ENCODE measurements around the gene ABCF2.

DNA sequence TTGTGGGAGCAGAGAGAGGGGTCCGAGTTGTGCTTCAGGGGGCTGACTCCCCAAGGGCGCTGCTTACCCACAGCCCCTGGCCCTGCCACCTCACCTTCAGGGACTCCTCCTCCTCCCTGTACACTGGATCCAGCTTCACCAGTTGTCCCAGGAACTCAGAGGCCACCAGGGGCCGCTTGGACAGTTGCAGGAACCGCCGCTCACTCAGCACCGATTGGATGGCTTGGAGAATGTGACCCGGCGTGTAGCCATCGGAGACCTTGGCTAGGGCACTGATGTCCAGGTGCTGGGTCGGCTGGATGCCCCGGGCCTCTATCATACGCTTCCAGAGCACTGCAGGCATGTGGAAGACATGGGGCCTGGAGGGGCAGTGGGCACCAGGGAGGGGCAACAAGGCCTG is 35.5 kb downstream of the ABCF2 start:
- TF ChIP-seq, protein P1, sequence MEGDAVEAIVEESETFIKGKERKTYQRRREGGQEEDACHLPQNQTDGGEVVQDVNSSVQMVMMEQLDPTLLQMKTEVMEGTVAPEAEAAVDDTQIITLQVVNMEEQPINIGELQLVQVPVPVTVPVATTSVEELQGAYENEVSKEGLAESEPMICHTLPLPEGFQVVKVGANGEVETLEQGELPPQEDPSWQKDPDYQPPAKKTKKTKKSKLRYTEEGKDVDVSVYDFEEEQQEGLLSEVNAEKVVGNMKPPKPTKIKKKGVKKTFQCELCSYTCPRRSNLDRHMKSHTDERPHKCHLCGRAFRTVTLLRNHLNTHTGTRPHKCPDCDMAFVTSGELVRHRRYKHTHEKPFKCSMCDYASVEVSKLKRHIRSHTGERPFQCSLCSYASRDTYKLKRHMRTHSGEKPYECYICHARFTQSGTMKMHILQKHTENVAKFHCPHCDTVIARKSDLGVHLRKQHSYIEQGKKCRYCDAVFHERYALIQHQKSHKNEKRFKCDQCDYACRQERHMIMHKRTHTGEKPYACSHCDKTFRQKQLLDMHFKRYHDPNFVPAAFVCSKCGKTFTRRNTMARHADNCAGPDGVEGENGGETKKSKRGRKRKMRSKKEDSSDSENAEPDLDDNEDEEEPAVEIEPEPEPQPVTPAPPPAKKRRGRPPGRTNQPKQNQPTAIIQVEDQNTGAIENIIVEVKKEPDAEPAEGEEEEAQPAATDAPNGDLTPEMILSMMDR (IDR thresholded peaks at IDR 0.05): no peak
- no peak for TF ChIP-seq POLR2AphosphoS5 (IDR thresholded peaks at IDR 0.05)

All from upper lobe of left lung (tissue), 4 donors.